NCI-H2227 treated with DMSO at 0.1 percent for 48 hours (cell line): ENCODE data around the gene FLRT1.
A peak's percentile ranks its signal among the peaks of the same experiment; 100 is the strongest.

Experiments used
- DNase-seq: peaks from one replicate; lab custom pipeline; 2025; lab: John Stamatoyannopoulos, UW

The FLRT1 gene

DNA sequence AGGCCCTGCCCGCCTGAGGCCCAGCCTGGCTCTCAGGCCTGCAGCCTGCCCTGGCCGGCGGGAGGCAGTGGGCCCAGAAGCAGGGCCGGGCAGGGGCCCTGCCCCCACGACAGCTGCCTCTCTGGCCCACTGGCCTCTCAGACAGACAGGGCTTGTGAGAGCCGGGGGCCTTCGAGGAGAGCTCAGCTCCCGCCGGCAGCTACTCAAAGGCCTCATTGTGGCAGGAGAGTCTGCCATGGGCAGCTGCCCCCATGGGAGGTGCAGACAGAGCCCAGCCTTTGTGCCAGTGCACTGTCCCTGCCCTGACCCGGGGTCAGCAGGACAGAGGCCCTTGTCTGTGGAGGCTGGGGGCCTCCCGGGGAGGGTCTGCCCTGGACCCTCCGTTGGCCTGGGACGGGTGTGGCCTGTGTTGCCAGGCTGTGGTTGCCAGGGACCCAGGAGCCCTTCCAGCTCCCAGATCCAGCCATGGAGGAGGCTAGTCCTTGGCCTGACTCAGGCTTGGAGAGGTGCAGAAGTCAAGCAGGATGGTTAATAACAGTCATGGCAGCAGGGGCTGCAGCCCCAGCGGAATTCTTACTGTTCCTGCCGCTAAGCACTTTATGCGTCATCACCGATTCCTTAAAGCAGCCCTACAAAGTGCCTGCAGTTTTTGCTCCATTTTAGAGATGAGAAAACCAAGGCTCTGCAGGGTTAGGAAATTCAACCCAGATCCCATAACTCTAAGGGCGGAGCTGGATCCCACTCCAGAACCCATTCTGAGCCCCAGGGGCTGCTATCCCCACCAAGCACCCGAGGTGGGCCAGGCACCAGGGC, 12.5 kb downstream of the FLRT1 start:
- no peak for DNase-seq

DNA sequence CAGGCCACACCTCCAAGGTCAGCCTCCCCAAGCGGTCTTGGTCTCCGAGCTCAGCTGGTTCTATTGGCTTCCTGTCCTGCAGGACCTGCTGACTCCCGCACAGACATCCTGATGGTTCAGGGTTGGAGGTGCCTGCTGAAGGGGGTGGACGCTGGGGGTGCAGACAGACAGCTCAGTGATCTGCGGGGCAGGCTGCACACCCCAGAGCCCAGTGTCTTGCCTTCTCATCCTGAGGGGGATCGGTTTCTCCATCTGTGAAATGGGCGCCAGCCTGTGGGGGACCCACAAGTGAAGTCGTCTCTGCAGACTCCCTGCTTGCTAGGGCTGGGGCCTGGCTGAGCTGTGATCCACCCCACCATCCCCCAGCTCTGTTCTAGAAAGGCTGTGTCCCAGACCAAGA, 13.8 kb downstream of the FLRT1 start:
- no peak for DNase-seq

DNA sequence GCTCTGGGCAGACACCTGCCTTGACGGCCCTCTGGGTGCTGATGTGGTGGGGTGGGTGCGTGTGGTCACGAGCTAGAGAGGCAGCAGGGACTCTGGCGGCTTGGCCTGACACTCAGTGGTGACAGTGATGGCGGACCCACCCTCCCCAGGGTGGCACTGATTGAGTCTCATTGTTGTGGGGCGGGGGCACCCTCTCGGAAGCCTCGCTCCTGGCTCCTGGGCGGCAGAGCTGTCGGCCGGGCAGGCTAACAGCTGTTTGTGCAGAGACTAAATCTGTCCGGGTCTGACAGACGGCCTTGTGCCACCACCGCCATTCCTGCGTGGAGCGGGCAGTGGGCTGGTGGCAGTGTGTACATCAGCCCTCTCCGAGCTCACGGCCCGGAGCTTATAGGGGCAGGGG, 15.6 kb downstream of the FLRT1 start:
- no peak for DNase-seq

DNA sequence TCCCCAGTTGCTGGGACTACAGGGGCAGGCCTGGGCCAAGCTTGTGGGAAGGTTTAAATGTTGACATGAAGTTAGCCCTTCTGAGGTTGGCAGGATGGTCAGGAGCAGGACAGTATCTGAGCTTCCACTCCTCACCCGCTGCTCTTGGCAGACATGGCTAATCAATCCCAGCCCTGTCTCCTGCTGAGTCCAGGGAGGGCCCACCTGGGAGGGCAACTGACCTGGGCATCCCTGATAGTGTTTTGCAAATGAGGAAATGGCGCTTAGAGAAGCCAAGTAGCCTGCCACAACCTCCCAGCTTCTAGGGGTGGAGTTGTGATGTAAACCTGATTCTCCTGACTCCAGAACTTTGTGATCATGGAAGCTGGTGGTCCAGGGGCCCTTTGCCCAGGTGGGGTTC, 16.7 kb downstream of the FLRT1 start:
- no peak for DNase-seq

DNA sequence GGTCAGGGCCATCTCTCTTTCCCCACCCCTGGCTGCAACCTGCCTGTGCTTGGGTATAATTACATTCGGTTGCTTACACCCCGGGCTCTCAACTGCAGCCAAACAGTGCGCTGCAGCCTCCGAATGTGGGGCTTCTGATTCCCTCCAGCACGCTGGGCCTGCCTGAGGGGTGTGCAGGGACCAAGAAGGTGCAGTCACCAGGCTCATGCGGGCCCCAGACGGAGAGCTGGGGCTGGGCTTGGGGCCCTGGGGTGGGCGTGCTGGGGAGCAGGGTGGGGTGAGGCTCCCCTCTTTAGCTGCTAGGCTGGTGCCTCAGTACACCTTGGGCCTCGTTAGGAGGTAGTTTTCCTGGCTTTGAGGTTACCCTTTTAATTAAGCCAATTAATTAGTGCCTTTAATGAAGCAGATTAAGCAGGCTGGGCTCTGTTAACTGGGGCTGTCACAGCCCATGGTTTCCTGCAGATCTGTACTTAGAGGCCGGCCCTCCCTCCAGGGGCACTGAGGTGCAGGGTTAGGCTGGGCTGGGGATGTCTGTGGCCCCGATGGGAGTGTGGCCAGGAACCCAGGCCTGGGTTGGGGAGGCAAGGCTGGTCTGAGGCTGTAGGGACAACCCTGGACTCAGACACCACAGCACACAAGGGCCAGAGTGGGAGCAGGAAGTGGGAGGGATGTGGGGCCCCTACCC, 17.3 kb downstream of the FLRT1 start:
- no peak for DNase-seq

DNA sequence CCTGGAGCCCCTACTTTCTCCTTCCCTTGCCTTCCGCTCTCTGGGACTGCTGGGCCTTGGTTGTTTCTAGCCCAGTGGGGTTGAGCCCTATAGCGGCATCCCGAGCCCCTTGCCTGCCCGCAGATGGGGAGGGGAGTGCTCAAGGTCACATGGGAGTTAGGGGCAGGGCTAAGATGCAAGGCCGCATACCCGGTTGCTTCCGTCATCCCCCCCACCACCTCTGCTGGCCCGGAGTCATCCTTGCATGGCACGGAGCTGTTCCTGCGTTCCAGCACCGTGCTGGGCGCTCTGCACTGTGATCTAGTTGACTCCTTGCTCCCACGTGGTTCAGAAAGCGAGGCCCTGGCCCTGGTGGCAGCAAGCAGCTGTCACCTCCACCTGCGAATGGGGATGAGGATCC, 18.0 kb downstream of the FLRT1 start:
- no peak for DNase-seq

DNA sequence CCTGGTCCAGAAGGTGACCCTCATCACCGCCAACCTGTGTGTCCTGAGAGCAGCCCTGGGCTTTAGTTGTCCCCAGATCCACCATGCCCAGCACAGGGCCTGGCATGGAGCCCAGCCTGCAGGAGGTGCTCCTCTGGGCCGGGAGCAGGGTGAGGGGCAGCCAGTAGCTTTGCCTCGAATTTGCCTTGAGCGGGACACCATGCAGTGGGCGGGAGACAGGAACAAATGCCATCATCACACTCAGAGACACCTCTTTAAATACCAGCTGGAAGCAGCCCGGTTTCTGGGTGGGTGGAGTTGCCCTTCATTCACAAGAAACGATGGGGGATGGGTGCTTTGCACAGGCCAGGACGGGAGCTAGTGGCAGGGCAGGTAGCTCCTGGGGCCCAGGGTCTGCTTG, 19.3 kb downstream of the FLRT1 start:
- DNase-seq, result no peak

DNA sequence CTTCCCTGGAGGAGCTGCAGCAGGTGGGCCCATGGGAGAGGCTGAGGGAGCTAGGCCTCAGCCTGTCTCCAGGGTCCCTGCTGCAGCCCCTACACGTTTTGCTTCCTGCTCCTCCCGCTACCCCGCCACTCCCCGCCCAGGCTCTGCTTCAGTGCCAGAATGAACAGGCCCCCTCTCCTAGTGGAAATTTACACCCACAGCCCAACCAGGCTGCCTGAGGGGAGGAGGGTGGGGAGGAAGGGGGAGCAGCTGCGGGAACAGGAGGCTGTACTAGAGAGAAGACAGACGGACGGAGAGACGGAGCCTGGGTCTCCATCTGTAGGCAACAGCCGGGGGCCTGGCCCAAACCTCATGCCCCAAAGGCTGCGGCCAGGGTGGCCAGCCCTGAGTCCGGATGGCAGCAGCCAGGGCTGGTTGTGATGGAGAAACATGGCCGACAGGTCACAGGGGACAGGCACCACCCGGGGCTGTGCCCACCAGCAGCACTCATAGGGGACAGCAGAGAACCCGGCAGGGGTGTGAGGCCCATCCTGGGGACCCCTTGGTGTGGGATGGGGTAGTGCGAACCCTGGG, 20.6 kb downstream of the FLRT1 start:
- no peak for DNase-seq

DNA sequence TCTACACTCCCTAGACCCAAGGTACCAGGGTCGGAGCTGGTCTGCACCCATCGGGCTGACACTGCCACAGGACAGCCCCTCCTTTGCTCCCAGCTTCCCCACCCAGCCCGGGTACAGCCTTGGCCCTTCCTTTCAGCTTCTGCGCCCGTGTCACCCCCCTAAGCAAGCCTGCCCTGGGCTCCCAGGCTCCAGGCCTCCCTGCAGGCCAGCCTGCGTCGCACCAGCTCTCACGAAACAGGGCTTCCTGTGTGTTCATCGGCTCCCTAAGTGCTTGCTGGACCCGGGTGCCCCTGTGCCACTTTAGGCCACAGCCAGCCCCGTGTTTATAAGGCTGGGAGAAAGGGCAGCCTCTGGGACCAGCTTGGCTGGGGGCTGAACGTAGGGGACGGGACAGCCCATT, 21.1 kb downstream of the FLRT1 start:
- DNase-seq, result no peak

DNA sequence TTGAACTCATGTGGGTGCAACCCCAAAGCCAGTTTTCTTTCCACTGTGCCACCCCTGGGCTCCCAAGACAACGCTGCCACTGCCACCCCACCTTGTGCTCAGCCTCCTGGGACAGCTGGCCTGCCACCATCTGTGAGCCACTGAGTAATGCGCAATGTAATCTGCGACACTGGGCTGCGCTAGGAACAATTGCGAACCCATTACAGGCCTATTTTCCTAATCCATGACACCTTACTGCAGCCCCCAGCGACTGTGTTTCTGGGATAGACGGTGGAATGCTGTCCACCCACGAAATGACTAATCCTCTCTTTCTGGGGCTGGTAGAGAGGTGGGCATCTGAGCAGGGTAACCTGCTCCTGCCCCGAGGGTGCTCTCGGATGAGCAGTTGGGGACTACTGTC, 22.2 kb downstream of the FLRT1 start:
- no peak for DNase-seq

DNA sequence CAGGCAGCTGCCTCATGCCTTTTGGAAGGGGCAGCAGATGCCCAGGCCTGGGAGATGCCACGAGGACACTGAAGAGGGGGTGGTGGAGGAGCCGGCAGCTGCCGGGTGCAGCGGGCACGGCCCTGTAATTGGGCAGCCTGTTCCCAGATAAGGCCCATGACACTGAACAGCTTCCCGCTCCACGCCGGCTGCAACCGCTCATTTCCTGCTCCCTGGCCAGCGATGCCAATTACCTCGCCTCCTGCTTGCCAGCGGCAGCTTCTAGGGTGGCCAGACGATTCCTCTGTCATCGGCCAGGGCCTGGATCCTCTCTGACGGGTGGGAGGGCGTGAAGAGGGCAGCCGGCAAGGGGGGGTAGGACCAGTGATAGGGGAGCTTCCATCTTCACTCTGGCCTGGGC, 22.8 kb downstream of the FLRT1 start:
- DNase-seq, result no peak

DNA sequence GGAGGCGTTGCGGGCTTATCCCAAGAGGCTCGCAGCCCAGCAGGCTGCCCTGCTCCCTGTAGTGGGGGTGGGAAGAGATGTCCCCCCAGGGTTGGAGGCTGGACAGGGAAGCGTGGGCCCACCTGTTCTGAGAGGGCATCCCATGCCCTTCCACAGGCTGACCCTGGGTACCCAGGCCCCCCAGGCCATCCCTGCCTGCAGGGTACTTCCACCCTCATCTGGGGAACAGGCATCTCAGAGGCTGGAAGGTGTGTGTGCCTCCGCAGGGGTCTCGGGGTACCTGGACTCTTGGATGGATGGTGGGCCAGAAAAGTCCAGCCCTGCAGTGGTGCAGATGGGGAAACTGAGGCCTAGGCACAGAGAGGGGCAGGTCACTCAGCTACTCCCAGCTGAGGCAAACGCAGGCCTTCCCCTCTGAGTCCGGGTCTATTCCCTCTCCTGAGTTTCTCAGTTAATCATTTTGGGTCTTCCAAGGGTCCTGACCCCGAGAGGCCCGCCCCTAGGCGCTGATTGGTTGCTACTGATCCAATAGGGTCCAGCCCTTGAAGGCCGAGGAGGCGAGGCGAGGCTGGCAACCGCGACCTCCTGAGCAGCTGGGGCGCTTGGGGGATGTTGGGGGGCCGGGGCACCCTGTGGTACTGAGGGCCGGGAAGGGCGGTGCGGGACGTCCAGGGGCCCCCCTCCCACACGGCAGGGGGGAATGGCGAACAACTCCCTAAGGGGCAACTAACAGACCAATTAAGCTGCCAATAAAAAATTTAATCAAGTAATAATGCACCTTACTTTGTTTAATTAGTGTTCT, 23.8 kb downstream of the FLRT1 start:
- no peak for DNase-seq

DNA sequence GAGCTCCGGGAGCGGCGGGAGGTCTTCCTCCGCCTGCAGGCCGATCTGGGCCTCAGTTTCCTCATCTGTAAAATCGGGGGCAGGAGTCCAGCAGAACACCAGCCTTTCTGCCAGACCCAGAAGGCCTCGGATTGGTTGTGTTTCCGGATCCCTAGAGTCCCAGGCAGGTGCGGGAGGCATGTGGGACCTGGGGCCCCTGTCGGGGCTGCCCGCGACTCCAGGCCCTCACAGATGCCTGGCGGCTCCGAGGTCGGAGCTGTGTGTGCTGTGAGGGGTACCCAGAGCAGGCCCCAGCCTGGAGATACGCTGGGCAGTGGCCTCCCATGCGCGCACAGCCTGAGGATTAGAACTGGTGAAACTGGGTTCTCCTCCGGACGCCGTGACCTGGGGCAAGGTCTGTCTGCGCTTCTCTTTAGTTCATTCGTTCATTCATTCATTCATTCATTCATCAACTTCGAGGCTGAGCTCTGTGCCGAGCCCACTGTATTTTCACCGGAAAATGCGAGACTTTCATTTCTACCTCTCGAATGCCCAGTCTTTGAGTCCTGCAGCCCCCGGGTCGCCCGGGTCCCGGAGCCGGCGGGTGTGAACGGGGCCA, 24.6 kb downstream of the FLRT1 start:
- no peak for DNase-seq

DNA sequence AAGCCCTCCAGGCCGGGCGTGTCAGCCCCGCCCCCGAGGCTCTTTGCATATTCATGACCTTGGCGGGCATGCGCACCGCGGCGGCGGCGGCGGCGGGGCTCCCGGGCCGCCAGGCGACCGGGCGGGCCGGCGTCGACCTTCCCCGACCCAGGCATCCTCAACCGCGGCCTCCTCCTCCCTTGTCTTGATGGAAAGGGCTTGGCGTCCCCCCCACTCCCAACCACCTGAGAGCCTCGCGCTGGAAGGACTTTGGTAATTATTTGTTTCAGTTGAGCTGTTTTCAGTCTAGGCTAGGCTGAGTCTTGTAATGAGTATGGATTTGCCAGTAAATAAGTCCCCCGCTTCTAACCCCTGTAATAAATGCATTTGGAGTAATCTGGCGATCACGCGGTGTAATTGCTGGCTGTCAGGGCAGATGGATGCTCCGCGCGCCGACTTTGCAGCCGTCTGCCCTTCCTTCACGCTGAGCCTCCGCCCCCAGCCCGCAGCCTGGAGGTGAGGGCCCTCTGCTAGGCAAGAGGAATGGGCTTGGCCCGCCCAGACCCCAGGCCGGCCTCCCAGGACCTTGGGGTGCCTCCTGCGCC, 25.2 kb downstream of the FLRT1 start:
- peak; percentile 98 for DNase-seq

DNA sequence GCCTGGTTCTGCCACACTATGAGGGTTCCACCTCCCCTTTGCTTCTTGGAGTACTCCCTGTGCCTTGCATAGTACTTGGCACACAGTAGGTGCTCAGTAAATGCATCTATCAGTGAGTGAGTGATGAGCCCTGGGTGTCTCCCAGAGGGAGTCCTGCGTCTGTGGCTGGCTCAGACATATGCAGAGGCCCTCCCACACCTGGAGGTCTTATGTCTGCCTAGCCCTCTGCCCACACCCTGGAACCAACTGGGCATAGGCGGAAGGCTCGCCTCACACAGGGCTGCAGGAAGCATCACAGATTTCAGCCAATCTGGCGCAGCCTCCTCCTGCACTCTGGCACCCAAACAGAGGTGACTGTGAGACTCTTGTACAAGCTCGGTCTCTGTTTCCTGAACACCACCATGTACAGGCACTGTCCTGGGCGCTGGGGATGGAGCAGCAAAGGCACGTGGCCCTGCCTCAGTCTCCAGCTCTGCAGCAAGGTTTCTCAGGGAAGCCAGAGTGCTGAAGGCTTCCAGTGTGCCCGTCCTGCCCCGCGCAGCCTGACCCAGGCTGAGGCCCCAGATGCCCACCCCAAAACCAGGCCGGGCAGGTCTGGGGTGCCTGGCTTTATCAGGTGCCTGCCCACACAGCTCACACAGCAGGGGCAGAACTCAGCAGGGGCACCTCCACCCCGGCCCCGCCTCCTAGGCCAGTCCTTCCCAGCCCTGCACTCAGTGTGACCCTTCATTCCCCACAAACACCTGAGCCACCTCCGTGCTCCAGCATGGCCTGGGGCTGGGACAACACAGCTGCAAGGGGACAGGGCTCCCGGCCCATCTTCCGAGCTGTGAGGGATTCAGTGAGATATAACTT, 26.7 kb downstream of the FLRT1 start:
- no peak for DNase-seq

DNA sequence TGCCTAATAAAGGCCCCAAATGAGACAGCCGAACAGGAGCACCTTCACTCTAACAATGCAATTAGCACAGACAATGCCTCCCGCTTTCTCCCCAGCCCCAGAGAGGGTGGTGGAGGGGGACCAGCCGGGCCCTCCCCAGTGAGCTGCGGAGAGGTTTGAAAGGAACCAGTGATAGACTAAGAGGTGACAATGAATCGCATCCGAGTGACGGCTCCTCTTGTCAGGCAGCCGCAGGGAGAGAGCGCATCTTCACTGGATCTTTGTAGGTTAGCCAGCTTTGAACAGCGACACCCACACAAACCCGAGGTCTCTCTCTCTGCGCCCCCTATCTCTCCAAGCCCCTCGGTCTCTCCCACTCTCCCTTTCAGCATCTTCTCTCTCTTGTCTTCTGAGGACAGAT, 28.0 kb downstream of the FLRT1 start:
- DNase-seq, result no peak

DNA sequence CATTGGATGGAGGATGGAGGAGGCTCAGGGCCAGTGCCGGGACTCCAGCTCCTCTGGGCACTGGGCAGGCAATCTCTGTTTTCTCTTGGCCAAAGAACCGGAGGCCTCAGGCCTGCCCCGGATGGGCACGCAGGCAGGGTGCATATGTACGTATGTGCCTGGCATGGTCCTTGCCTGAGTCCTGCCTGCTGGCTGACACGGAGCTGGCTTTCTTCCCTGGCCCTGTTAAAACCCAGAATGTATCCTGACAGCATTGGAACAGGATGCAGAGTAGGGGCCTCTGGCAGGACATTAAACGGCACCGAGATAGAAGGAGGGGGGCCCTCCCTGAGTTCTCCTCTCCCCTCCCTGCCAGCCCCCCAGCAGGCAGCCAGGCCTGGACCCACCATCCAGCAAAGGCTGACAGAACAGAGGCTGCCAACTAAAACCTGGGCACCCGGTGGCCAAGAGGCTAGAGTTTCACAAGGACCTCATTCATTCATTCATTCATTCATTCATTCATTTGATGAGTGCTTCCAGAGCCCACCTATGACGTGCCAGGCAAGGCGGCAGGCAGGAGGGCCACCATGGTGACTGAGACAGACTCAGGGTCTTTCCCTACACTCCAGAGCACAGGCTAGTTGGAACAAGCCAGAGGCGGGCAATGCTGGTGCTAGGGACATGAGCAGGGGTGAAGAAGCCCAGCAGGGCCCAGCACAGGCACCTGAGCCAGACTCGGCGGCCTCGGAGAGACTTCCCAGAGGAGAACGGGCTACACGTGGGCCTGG, 28.8 kb downstream of the FLRT1 start:
- DNase-seq, result no peak

DNA sequence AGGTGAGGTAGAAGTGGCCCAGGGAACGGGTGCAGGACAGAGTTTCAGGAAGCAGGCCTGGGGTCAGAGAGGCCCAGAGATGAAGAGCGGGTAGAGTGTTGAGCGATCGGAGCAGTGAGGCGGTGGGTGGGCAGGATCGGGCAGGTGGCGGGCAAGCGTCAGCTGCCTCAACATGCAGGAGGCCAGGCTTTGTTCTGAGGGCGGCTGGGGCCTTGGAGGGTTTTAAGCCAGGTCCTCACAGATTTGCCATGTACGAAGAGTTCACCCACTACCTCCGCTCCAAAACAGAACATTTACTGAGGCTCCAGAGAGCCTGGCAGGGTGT, 29.4 kb downstream of the FLRT1 start:
- no peak for DNase-seq

DNA sequence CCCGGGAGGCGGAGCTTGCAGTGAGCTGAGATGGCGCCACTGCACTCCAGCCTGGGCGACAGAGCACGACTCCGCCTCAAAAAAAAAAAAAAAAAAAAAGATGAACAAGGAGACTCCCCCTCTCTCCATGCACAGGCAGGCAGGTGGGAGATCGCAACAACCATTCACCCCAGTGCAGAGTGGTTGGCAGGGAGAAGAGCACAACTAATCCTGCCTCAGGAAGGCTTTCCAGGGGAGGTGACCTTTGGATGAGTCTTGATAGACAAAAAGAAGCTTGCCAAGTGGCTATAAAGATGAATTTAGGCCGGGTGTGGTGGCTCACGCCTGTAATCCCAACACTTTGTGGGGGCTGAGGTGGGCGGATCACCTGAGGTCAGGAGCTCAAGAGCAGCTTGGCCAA, 30.0 kb downstream of the FLRT1 start:
- no peak for DNase-seq
